GM12878 (cell line): ENCODE measurements around the gene CPSF3. TPM values are rescaled to one million over a fixed set of nuclear protein-coding genes. Genes with fewer than 3 reads are reported as not detected.

Experiments
- ATAC-seq: fragments of 200-7000 bp; cut with Tn5 transposase; 3 replicates; pipeline ENCODE4 v1.9.1; 2020; ENCODE audit warnings: mild to moderate bottlenecking, moderate library complexity
- BruUV-seq: library from RNA; stranded (reverse); fragments of 400-500 nt; replicated peaks from 2 replicates; lab custom pipeline; 2021; lab: Mats Ljungman, UMichigan
- CTCF ChIA-PET: fragments of 300-600 bp; sonication (Branson Sonifier 250); formaldehyde crosslinking; extraction: SDS; loops from one replicate; lab custom pipeline; 2021; ENCODE audit warnings: inconsistent platforms; lab: Yijun Ruan, JAX
- POLR2A ChIA-PET: fragments of 350-600 bp; formaldehyde crosslinking; extraction: SDS; loops from one replicate; lab custom pipeline; 2021; ENCODE audit warnings: inconsistent platforms; lab: Charles Lee
- RAD21 ChIA-PET: fragments of 300-600 bp; sonication (Branson Sonifier 250); formaldehyde crosslinking; loops from one replicate; lab custom pipeline; 2023; ENCODE audit warnings: antibody characterized with exemption; ENCODE audit not compliant: unreplicated experiment; lab: Charles Lee
- SMC1A ChIA-PET: fragments of 300-600 bp; sonication (Branson Sonifier 250); formaldehyde crosslinking; loops from one replicate; lab custom pipeline; 2023; ENCODE audit not compliant: unreplicated experiment, uncharacterized antibody; lab: Charles Lee
- DNase-seq: peaks from one replicate; pipeline ENCODE4 v3.0.0-alpha.2; 2011; ENCODE audit warnings: low read depth, low spot score
- FAIRE-seq: peaks from 3 replicates; lab custom pipeline; 2011; peaks lifted over from hg19 to GRCh38; lab: Jason Lieb, UNC
- H2AFZ ChIP-seq: 2 replicates; pipeline ENCODE4 v1.6.0; 2011; ENCODE audit warnings: low read depth, low read length, control low read depth; ENCODE audit not compliant: control insufficient read depth
- H3K27ac ChIP-seq: 2 replicates; pipeline ENCODE4 v1.5.1; 2011; ENCODE audit warnings: control low read depth; ENCODE audit not compliant: control insufficient read depth, insufficient read depth
- H3K27me3 ChIP-seq, 2 experiments: replicated peaks in 1 of 2; 2 replicates each; pipeline versions ENCODE4 v1.6.0 to v1.6.1; 2011; ENCODE audit warnings: low read length in 1 of 2; ENCODE audit not compliant: control insufficient read depth in 2 of 2, insufficient read depth in 2 of 2
- H3K36me3 ChIP-seq, 2 experiments: 2 replicates each; pipeline ENCODE4 v1.5.1; 2011; ENCODE audit warnings: low read length in 1 of 2; ENCODE audit not compliant: control insufficient read depth in 2 of 2, insufficient read depth in 2 of 2
- H3K4me1 ChIP-seq: 2 replicates; pipeline ENCODE4 v1.6.1; 2011; ENCODE audit warnings: mild to moderate bottlenecking, low read length, moderate library complexity, mixed read lengths; ENCODE audit not compliant: control insufficient read depth, insufficient read depth
- H3K4me2 ChIP-seq: 2 replicates; pipeline ENCODE4 v1.6.0; 2011; ENCODE audit warnings: control low read depth; ENCODE audit not compliant: control insufficient read depth, insufficient read depth
- H3K4me3 ChIP-seq: fragments of 200-600 bp; sonication (generic); 2 replicates; pipeline ENCODE4 v1.5.1; 2016
- H3K79me2 ChIP-seq: 2 replicates; pipeline ENCODE4 v1.6.0; 2011; ENCODE audit warnings: low read length; ENCODE audit not compliant: control insufficient read depth, insufficient read depth
- H3K9ac ChIP-seq: 2 replicates; pipeline ENCODE4 v1.8.0; 2011; ENCODE audit warnings: low read length, control low read depth, mixed read lengths; ENCODE audit not compliant: control insufficient read depth, insufficient read depth
- H3K9me3 ChIP-seq: replicated peaks from 3 replicates; pipeline ENCODE4 v1.5.1; 2011; ENCODE audit warnings: mild to moderate bottlenecking, low read length; ENCODE audit not compliant: control insufficient read depth, insufficient read depth
- H4K20me1 ChIP-seq: 2 replicates; pipeline ENCODE4 v1.6.0; 2011; ENCODE audit not compliant: control insufficient read depth, insufficient read depth
- BHLHE40 ChIP-seq, 2 experiments: fragments of 450-650 bp in 1 of 2; IDR thresholded peaks; 2 replicates each; pipeline ENCODE4 v1.6.1; 2011 to 2017; ENCODE audit warnings: low read depth in 2 of 2, borderline replicate concordance in 1 of 2, improper control_type of control experiment in 1 of 2, low read length in 1 of 2, mild to moderate bottlenecking in 1 of 2
- GABPA ChIP-seq: IDR thresholded peaks from 2 replicates; pipeline ENCODE4 v1.6.1; 2014; ENCODE audit warnings: antibody characterized with exemption, low read depth, mild to moderate bottlenecking, inconsistent platforms
- MXI1 ChIP-seq: fragments of 150-350 bp; IDR thresholded peaks from 2 replicates; pipeline ENCODE4 v1.6.1; 2011; ENCODE audit warnings: low read depth, mild to moderate bottlenecking, inconsistent platforms, low read length, improper control_type of control experiment
- MYC ChIP-seq: IDR thresholded peaks from 2 replicates; pipeline ENCODE4 v1.6.1; 2011; ENCODE audit warnings: mild to moderate bottlenecking, low read length, moderate library complexity, inconsistent platforms; ENCODE audit not compliant: insufficient read depth, insufficient replicate concordance, insufficient read length, severe bottlenecking
- PAX5 ChIP-seq: IDR thresholded peaks from 2 replicates; pipeline ENCODE4 v1.6.1; 2011; ENCODE audit warnings: low read depth, low read length, borderline replicate concordance
- RAD51 ChIP-seq: fragments of 450-650 bp; IDR thresholded peaks from 2 replicates; pipeline ENCODE4 v1.6.1; 2016; ENCODE audit warnings: moderate library complexity, mild to moderate bottlenecking, inconsistent platforms
- WGBS: methylation state at CpG from one replicate; pipeline ENCODE4 v1.1.6; 2016; ENCODE audit warnings: low lambda C conversion rate; ENCODE audit not compliant: insufficient replicate concordance, insufficient coverage; ENCODE audit errors: missing lambda C conversion rate; 5-methylcytosine and 5-hydroxymethylcytosine counted together
- in situ Hi-C: fragments of 300-500 bp; cut with MboI; formaldehyde crosslinking; loops from 9 replicates; pipeline ENCODE4 v1.14.3; 2018; ENCODE audit warnings: mixed read lengths
- intact Hi-C: fragments of 100-400 bp; cut with micrococcal nuclease; formaldehyde crosslinking; loops from one replicate; pipeline ENCODE4 v1.14.2; 2022; ENCODE audit not compliant: unreplicated experiment
- polyA plus RNA-seq, 11 experiments: library from polyadenylated mRNA; depleted of rRNA in 4 of 11; unstranded in 6 of 11; stranded (reverse) in 5 of 11; fragments of >200 nt; fragmentation: Nextera tagmentation in 4 of 11; fragmentation: Illumina TruSeq in 1 of 11; extraction: Ambion mirVana in 4 of 11; extraction: Trizol in 1 of 11; gene quantifications; 1 replicate in 1 of 11; 2 replicates in 10 of 11; pipeline versions ENCODE4 v1.2.1 to v1.2.3, GENCODE V29; 2011 to 2016; ENCODE audit warnings: inconsistent platforms in 2 of 11, missing spikeins in 2 of 11, low read depth in 1 of 11
- total RNA-seq, 4 experiments: library from RNA; depleted of rRNA in 3 of 4; stranded (reverse); fragments of >200 nt in 3 of 4; fragmentation: Illumina TruSeq in 1 of 4; extraction: Trizol in 1 of 4; gene quantifications; 2 replicates each; pipeline versions ENCODE4 v1.2.1 to v1.2.3, GENCODE V29; 2013 to 2021
- TF ChIP-seq, protein P1 (sequence below): IDR thresholded peaks from 2 replicates; pipeline ENCODE4 v1.6.1; 2011; ENCODE audit warnings: borderline replicate concordance, low read depth, mild to moderate bottlenecking, moderate library complexity, mixed read lengths, low read length; ENCODE audit not compliant: insufficient read depth; ENCODE audit errors: extremely low read length
- TF ChIP-seq, protein P2 (sequence below): IDR thresholded peaks from 2 replicates; pipeline ENCODE4 v1.6.1; 2011; ENCODE audit warnings: low read depth, low read length, improper control_type of control experiment, borderline replicate concordance

CPSF3 gene
- total and polyA plus RNA-seq, 10 of the 15 experiments (the other 5 are each of a cell fraction or from before 2014, with no cell fraction given), result 34.5 to 108 (median 76.1) TPM

DNA sequence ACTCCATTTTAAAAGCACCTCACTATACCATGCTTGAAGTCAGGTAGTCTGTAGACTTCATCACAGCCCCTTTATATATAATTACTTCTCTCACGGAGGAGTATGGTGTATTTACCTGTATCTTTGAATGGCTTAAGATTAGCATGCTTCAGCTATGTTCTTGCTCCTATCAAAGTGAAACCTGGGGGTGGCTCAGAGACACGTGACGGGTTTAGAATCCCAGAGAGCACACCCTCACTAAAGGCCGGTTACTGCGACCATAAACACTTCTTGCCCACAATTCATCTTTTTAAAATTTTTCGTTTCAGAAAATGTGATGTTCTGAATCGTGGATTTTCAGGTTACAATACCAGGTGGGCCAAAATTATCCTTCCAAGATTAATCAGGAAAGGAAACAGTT lies 54.5 kb downstream of the CPSF3 start:
- FAIRE-seq (no peak), DNase-seq (no peak), ATAC-seq (peak; percentile 12; the same call in 1 of the 3 replicates)
- TF ChIP-seq GABPA, result no peak
- TF ChIP-seq MXI1, result 0 out of 2 replicates have a peak, but pooled peaks have one; percentile 32
- TF ChIP-seq, protein P1, sequence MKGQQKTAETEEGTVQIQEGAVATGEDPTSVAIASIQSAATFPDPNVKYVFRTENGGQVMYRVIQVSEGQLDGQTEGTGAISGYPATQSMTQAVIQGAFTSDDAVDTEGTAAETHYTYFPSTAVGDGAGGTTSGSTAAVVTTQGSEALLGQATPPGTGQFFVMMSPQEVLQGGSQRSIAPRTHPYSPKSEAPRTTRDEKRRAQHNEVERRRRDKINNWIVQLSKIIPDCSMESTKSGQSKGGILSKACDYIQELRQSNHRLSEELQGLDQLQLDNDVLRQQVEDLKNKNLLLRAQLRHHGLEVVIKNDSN, result peak; percentile 12
- TF ChIP-seq, protein P2, sequence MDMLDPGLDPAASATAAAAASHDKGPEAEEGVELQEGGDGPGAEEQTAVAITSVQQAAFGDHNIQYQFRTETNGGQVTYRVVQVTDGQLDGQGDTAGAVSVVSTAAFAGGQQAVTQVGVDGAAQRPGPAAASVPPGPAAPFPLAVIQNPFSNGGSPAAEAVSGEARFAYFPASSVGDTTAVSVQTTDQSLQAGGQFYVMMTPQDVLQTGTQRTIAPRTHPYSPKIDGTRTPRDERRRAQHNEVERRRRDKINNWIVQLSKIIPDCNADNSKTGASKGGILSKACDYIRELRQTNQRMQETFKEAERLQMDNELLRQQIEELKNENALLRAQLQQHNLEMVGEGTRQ, result peak; percentile 53
- no peak for TF ChIP-seq PAX5
- no peak for TF ChIP-seq MYC
- peak; percentile 63 to 75; a peak in 3 of 4 replicates for TF ChIP-seq BHLHE40 (IDR thresholded peaks at IDR 0.05; ENCODE audit: borderline replicate concordance in 1 of 2, low read depth in 2 of 2, low read length in 1 of 2)
- peak; percentile 87 for TF ChIP-seq RAD51
- ChIA-PET RAD21 (interaction anchor here (0.6 kb wide), 2 partner anchors 74 to 105 kb away, joined by 3 read pairs; no protein-coding TSS in a partner anchor), POLR2A (interaction anchor here (0.6 to 1.3 kb wide), 2 partner anchors 54 to 78 kb away, joined by 3 to 5 read pairs; no protein-coding TSS in a partner anchor), SMC1A (interaction anchor here (1.0 kb wide), 1 partner anchor 81 kb away, joined by 3 read pairs; no protein-coding TSS in a partner anchor), CTCF (interaction anchor here (0.6 to 1.2 kb wide), 2 partner anchors 59 to 78 kb away, joined by 3 to 5 read pairs; partner anchors contain the start of gene ADAM17)
- no peak overlapping the region for H3K4me3 ChIP-seq
- H4K20me1 ChIP-seq, result no peaks in the 10 kb centered on the region
- intact Hi-C loops, result no loop called here
- WGBS, result 57% methylated on average over 7 of the region's 7 CpGs
- no peak overlapping the region for H2AFZ ChIP-seq
- peaks cover 18% of the 10 kb centered on the region; the same call in 1 of the 2 replicates for H3K4me1 ChIP-seq
- BruUV-seq, result no TSS peak
- no peak overlapping the region for H3K27ac ChIP-seq
- H3K79me2 ChIP-seq, result peaks cover 23% of the 10 kb centered on the region
- H3K9me3 ChIP-seq, result no peaks in the 10 kb centered on the region; the same call in 1 of the 3 replicates
- no peaks in the 10 kb centered on the region for H3K27me3 ChIP-seq
- in situ Hi-C loops, result no loop called here
- peaks cover 5 to 31% of the 10 kb centered on the region in 2 experiments for H3K36me3 ChIP-seq
- 0 out of 2 replicates have a peak overlapping the region, but pooled peaks have one; percentile 27 for H3K4me2 ChIP-seq
- no peak overlapping the region for H3K9ac ChIP-seq
